Activated T-cell treated with anti-CD3 and anti-CD28 coated beads for 24 hours (primary cell): ENCODE measurements around the gene TP73.

Experiments used
- DNase-seq: peaks from one replicate; pipeline ENCODE4 v3.0.0-alpha.2; 2020; ENCODE audit warnings: low read depth

TP73 gene

GRCh38 chr1:3783651-3784474, 131.5 kb downstream of the TP73 start:
- DNase-seq = no peak

- no peak for DNase-seq
These were observed 132.7 kb downstream of the TP73 start for GRCh38 chr1:3785045-3785444.

- no peak for DNase-seq
These were observed 133.3 kb downstream of the TP73 start for GRCh38 chr1:3785456-3786157.
